ENCODE results near the gene PCCA. TPM values are rescaled to one million over a fixed set of nuclear protein-coding genes. Genes with fewer than 3 reads are reported as not detected.

The PCCA gene
- total and polyA plus RNA-seq, 2 of the 13 experiments (the other 11 are each of a cell fraction or from before 2014, with no cell fraction given) = 15.0 to 32.2 TPM

DNA sequence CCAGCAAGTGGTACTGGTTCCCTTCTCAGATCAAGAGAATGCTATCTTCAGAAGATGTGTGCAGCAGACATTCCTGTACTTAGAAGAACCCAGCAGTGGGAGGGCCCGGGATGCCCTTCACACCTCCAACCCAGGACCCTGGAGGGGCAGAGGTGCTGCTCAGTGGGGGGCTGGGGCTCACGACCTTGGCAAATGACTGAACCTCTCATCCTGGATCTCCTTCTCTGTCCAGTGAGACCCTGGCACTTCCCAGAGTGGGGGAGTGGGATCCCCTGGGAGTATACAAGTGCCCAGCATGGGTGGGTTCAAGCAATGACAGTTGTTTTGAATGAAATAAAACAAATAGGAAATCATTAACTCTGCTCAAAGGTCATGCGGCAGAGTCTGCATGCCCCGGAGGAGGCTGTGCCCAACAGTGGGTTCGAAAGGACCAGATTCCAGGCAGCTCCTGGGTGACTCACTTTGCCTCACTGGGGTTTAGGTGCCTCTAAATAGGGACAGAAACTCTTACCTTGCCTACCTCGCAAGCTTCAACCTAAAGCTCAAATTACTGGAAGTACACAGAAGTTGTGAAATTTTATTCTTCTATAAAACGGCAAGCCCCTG, 472.8 kb downstream of the PCCA start (continued):
- TF ChIP-seq HNF1A (IDR thresholded peaks at IDR 0.05; ENCODE audit: low read depth) (peak; percentile 33; the same call in 1 of the 2 replicates), HNF1A (CRISPR knock-in tag; IDR thresholded peaks at IDR 0.05; ENCODE audit: borderline replicate concordance) (no peak), FOSL2 (CRISPR knock-in tag; IDR thresholded peaks at IDR 0.05) (peak; percentile 79), HIC2 (CRISPR knock-in tag; IDR thresholded peaks at IDR 0.05; ENCODE audit: low read depth) (peak; percentile 63; the same call in 1 of the 2 replicates), AGO2 (optimal IDR thresholded peaks at IDR 0.05; ENCODE audit: low read depth, low read length) (no peak), HNF1B (CRISPR knock-in tag; IDR thresholded peaks at IDR 0.05) (peak; percentile 49; the same call in 1 of the 2 replicates), ELF3 (CRISPR knock-in tag; IDR thresholded peaks at IDR 0.05) (no peak), REL (CRISPR knock-in tag; conservative IDR thresholded peaks at IDR 0.05) (no peak), PPARG (CRISPR knock-in tag; conservative IDR thresholded peaks at IDR 0.05) (peak; percentile 59; the same call in 1 of the 2 replicates), ZNF570 (CRISPR knock-in tag; IDR thresholded peaks at IDR 0.05; ENCODE audit: borderline replicate concordance) (no peak), IKZF5 (CRISPR knock-in tag; IDR thresholded peaks at IDR 0.05) (0 out of 2 replicates have a peak, but pooled peaks have one; percentile 14), POGZ (CRISPR knock-in tag; IDR thresholded peaks at IDR 0.05) (no peak), GATAD2A (CRISPR knock-in tag; IDR thresholded peaks at IDR 0.05) (peak; percentile 41; the same call in 1 of the 2 replicates), HNF4A (CRISPR knock-in tag; IDR thresholded peaks at IDR 0.05) (peak; percentile 50; the same call in 1 of the 2 replicates), ZNF891 (CRISPR knock-in tag; IDR thresholded peaks at IDR 0.05) (0 out of 2 replicates have a peak, but pooled peaks have one; percentile 38), PATZ1 (CRISPR knock-in tag; IDR thresholded peaks at IDR 0.05) (no peak)
- TF ChIP-seq, protein P1, sequence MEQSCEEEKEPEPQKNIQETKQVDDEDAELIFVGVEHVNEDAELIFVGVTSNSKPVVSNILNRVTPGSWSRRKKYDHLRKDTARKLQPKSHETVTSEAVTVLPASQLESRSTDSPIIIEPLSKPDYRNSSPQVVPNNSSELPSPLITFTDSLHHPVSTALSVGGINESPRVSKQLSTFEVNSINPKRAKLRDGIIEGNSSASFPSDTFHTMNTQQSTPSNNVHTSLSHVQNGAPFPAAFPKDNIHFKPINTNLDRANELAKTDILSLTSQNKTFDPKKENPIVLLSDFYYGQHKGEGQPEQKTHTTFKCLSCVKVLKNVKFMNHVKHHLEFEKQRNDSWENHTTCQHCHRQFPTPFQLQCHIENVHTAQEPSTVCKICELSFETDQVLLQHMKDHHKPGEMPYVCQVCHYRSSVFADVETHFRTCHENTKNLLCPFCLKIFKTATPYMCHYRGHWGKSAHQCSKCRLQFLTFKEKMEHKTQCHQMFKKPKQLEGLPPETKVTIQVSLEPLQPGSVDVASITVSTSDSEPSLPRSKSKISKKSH (CRISPR knock-in tag; IDR thresholded peaks at IDR 0.05; ENCODE audit: borderline replicate concordance) = no peak
